Activated CD4-positive, alpha-beta memory T cell treated with anti-CD3 and anti-CD28 coated beads, Interleukin-2, amount 10 ng/mL, durations not matched to agents 7 days and 5 days (primary cell): ENCODE results near the gene PSMC1. TPM values are rescaled to one million over a fixed set of nuclear protein-coding genes. Genes with fewer than 3 reads are reported as not detected.

Source experiments
- CTCF ChIA-PET: fragments of 350-600 bp; sonication (Branson Sonifier 250); formaldehyde crosslinking; loops from one replicate; lab custom pipeline; 2021; ENCODE audit warnings: antibody characterized with exemption, inconsistent platforms; lab: Charles Lee
- POLR2A ChIA-PET: fragments of 350-600 bp; sonication (Branson Sonifier 250); formaldehyde crosslinking; loops from one replicate; lab custom pipeline; 2021; ENCODE audit warnings: antibody characterized with exemption; lab: Charles Lee
- DNase-seq: peaks from one replicate; pipeline ENCODE4 v3.0.0-alpha.2; 2020
- H3K27ac Mint-ChIP-seq: one replicate; pipeline ENCODE4 v1.8.0; 2021; ENCODE audit warnings: mild to moderate bottlenecking, mixed read lengths
- H3K27me3 Mint-ChIP-seq: one replicate; pipeline ENCODE4 v1.8.0; 2021; ENCODE audit warnings: mixed read lengths
- H3K36me3 Mint-ChIP-seq: one replicate; pipeline ENCODE4 v1.8.0; 2021; ENCODE audit warnings: low read depth, mixed read lengths
- H3K4me1 Mint-ChIP-seq: one replicate; pipeline ENCODE4 v1.8.0; 2021; ENCODE audit warnings: mixed read lengths
- H3K4me3 Mint-ChIP-seq: one replicate; pipeline ENCODE4 v1.8.0; 2021; ENCODE audit warnings: mild to moderate bottlenecking, mixed read lengths
- H3K9me3 Mint-ChIP-seq: one replicate; pipeline ENCODE4 v1.8.0; 2021; ENCODE audit warnings: mixed read lengths
- total RNA-seq, 2 experiments: library from RNA; stranded (reverse); gene quantifications; one replicate each; pipeline ENCODE4 v1.2.3, GENCODE V29; 2021

Gene PSMC1
- total RNA-seq, 2 experiments from 2014 or later = 85.6 to 85.9 TPM

GRCh38 chr14:90278199-90279175 is 22.1 kb downstream of the PSMC1 start:
- H3K36me3 Mint-ChIP-seq = peaks cover 24% of the 10 kb centered on the region
- ChIA-PET CTCF (no interaction called here), POLR2A (no interaction called here)
- peaks cover 24% of the 10 kb centered on the region for H3K4me1 Mint-ChIP-seq
- H3K27ac Mint-ChIP-seq = no peak overlapping the region
- no peaks in the 10 kb centered on the region for H3K27me3 Mint-ChIP-seq
- no peak for DNase-seq
- H3K9me3 Mint-ChIP-seq = no peaks in the 10 kb centered on the region
- H3K4me3 Mint-ChIP-seq = no peak overlapping the region

GRCh38 chr14:90280096-90280495 is 23.7 kb downstream of the PSMC1 start:
- H3K36me3 Mint-ChIP-seq = peaks cover 11% of the 10 kb centered on the region
- DNase-seq = no peak
- ChIA-PET POLR2A (interaction anchor here (1.0 kb wide), 1 partner anchor 117 kb away, joined by 3 read pairs; no protein-coding TSS in a partner anchor), CTCF (no interaction called here)
- no peaks in the 10 kb centered on the region for H3K9me3 Mint-ChIP-seq
- no peaks in the 10 kb centered on the region for H3K27me3 Mint-ChIP-seq
- no peak overlapping the region for H3K4me3 Mint-ChIP-seq
- H3K4me1 Mint-ChIP-seq = peaks cover 16% of the 10 kb centered on the region
- no peak overlapping the region for H3K27ac Mint-ChIP-seq

GRCh38 chr14:90281261-90281660 is 24.9 kb downstream of the PSMC1 start:
- CTCF ChIA-PET = no interaction called here
- POLR2A ChIA-PET = interaction anchor here (0.9 to 1.0 kb wide), 2 partner anchors 14 to 116 kb away, joined by 3 read pairs; no protein-coding TSS in a partner anchor
- Mint-ChIP-seq H3K4me3 (no peak overlapping the region), H3K27ac (no peak overlapping the region), H3K9me3 (no peaks in the 10 kb centered on the region), H3K27me3 (no peaks in the 10 kb centered on the region), H3K4me1 (peaks cover 7% of the 10 kb centered on the region), H3K36me3 (peaks cover 11% of the 10 kb centered on the region)
- DNase-seq = no peak

- no peak overlapping the region for H3K4me3 Mint-ChIP-seq
- CTCF ChIA-PET = no interaction called here
- H3K27ac Mint-ChIP-seq = no peak overlapping the region
- H3K9me3 Mint-ChIP-seq = no peaks in the 10 kb centered on the region
- POLR2A ChIA-PET = interaction anchor here (0.9 kb wide), 1 partner anchor 15 kb away, joined by 3 read pairs; no protein-coding TSS in a partner anchor
- no peak for DNase-seq
- peaks cover 2% of the 10 kb centered on the region for H3K4me1 Mint-ChIP-seq
- H3K27me3 Mint-ChIP-seq = no peaks in the 10 kb centered on the region
- peaks cover 8% of the 10 kb centered on the region for H3K36me3 Mint-ChIP-seq
Observed at GRCh38 chr14:90281756-90282155, 25.4 kb downstream of the PSMC1 start.

GRCh38 chr14:90287791-90288190 is 31.4 kb downstream of the PSMC1 start:
- Mint-ChIP-seq H3K4me1 (peaks cover 3% of the 10 kb centered on the region), H3K27ac (no peak overlapping the region), H3K9me3 (no peaks in the 10 kb centered on the region), H3K27me3 (no peaks in the 10 kb centered on the region), H3K36me3 (peaks cover 24% of the 10 kb centered on the region), H3K4me3 (no peak overlapping the region)
- CTCF ChIA-PET = no interaction called here
- POLR2A ChIA-PET = interaction anchor here (1.1 kb wide), 1 partner anchor 13 kb away, joined by 3 read pairs; no protein-coding TSS in a partner anchor
- no peak for DNase-seq

GRCh38 chr14:90288651-90289355 is 32.5 kb downstream of the PSMC1 start:
- Mint-ChIP-seq H3K27me3 (no peaks in the 10 kb centered on the region), H3K4me1 (peaks cover 3% of the 10 kb centered on the region), H3K27ac (no peak overlapping the region), H3K9me3 (no peaks in the 10 kb centered on the region), H3K4me3 (no peak overlapping the region), H3K36me3 (peaks cover 24% of the 10 kb centered on the region)
- no peak for DNase-seq
- POLR2A ChIA-PET = interaction anchor here (1.0 to 1.2 kb wide), 2 partner anchors 13 to 95 kb away, joined by 3 to 4 read pairs; no protein-coding TSS in a partner anchor
- CTCF ChIA-PET = interaction anchor here (0.8 to 1.2 kb wide), 3 partner anchors 13 to 121 kb away, joined by 3 to 4 read pairs (median 3); no protein-coding TSS in a partner anchor

GRCh38 chr14:90290337-90291011 is 34.1 kb downstream of the PSMC1 start:
- H3K4me3 Mint-ChIP-seq = no peak overlapping the region
- no peak overlapping the region for H3K27ac Mint-ChIP-seq
- peaks cover 32% of the 10 kb centered on the region for H3K36me3 Mint-ChIP-seq
- H3K4me1 Mint-ChIP-seq = peaks cover 3% of the 10 kb centered on the region
- POLR2A ChIA-PET = no interaction called here
- no peaks in the 10 kb centered on the region for H3K9me3 Mint-ChIP-seq
- no peak for DNase-seq
- H3K27me3 Mint-ChIP-seq = no peaks in the 10 kb centered on the region
- CTCF ChIA-PET = interaction anchor here (1.2 to 2.5 kb wide), 2 partner anchors 11 to 407 kb away, joined by 5 to 7 read pairs; no protein-coding TSS in a partner anchor

- POLR2A ChIA-PET = no interaction called here
- Mint-ChIP-seq H3K4me3 (no peak overlapping the region), H3K27ac (no peak overlapping the region)
Observed at GRCh38 chr14:90291699-90292098, 35.3 kb downstream of the PSMC1 start.

GRCh38 chr14:90293766-90294730 is 37.7 kb downstream of the PSMC1 start:
- CTCF ChIA-PET = no interaction called here
- Mint-ChIP-seq H3K4me3 (no peak overlapping the region), H3K27ac (no peak overlapping the region)

More at GRCh38 chr14:90291699-90292098, 35.3 kb downstream of the PSMC1 start:
- Mint-ChIP-seq H3K36me3 (peaks cover 31% of the 10 kb centered on the region), H3K9me3 (no peaks in the 10 kb centered on the region), H3K4me1 (peaks cover 3% of the 10 kb centered on the region), H3K27me3 (no peaks in the 10 kb centered on the region)
- no peak for DNase-seq
- CTCF ChIA-PET = interaction anchor here (1.2 to 2.5 kb wide), 2 partner anchors 10 to 406 kb away, joined by 5 to 7 read pairs; no protein-coding TSS in a partner anchor

GRCh38 chr14:90294872-90295271 is 38.5 kb downstream of the PSMC1 start:
- no peak for DNase-seq
- peaks cover 23% of the 10 kb centered on the region for H3K36me3 Mint-ChIP-seq
- ChIA-PET POLR2A (no interaction called here), CTCF (no interaction called here)
- no peak overlapping the region for H3K27ac Mint-ChIP-seq
- H3K9me3 Mint-ChIP-seq = no peaks in the 10 kb centered on the region
- no peaks in the 10 kb centered on the region for H3K27me3 Mint-ChIP-seq
- peaks cover 3% of the 10 kb centered on the region for H3K4me1 Mint-ChIP-seq
- H3K4me3 Mint-ChIP-seq = no peak overlapping the region

More at GRCh38 chr14:90293766-90294730, 37.7 kb downstream of the PSMC1 start:
- Mint-ChIP-seq H3K9me3 (no peaks in the 10 kb centered on the region), H3K36me3 (peaks cover 23% of the 10 kb centered on the region), H3K27me3 (no peaks in the 10 kb centered on the region), H3K4me1 (peaks cover 3% of the 10 kb centered on the region)
- POLR2A ChIA-PET = no interaction called here
- no peak for DNase-seq

GRCh38 chr14:90295870-90296516 is 39.6 kb downstream of the PSMC1 start:
- no peak for DNase-seq
- CTCF ChIA-PET = no interaction called here
- POLR2A ChIA-PET = no interaction called here
- H3K36me3 Mint-ChIP-seq = peaks cover 23% of the 10 kb centered on the region
- H3K4me3 Mint-ChIP-seq = no peak overlapping the region
- peaks cover 5% of the 10 kb centered on the region for H3K4me1 Mint-ChIP-seq
- H3K27me3 Mint-ChIP-seq = no peaks in the 10 kb centered on the region
- no peak overlapping the region for H3K27ac Mint-ChIP-seq
- no peaks in the 10 kb centered on the region for H3K9me3 Mint-ChIP-seq
